Glomerular visceral epithelial cell (primary cell): ENCODE results near the gene MCTP1.
A peak's percentile ranks its signal among the peaks of the same experiment; 100 is the strongest.
"Not testable (repeated sequence)": the region's sequence is repeated elsewhere in the genome, so short reads cannot be mapped to it uniquely, and the experiment has no call there.

Source experiments
- DNase-seq: peaks from one replicate; pipeline ENCODE4 v3.0.0-alpha.2; 2016; ENCODE audit errors: extremely low spot score

The MCTP1 gene

DNA sequence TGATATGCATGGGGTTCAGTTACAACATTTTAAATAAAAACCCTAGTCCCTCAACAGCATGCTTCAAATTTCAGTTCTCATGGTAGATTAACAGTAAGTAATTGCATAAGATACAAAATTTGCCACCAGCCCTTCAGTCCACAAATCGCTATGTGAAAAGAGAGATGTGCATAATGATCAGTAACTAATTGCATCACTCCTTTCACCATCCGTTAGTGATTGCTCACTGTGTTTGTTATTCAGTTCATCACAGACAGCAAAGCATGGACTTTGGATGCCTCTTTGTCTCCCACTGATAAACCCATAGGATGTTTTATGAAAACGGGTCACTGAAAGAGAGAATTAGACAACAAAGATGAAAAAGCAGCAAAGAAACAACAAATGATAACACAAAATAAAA, 103.2 kb downstream of the MCTP1 start:
- DNase-seq: no peak

DNA sequence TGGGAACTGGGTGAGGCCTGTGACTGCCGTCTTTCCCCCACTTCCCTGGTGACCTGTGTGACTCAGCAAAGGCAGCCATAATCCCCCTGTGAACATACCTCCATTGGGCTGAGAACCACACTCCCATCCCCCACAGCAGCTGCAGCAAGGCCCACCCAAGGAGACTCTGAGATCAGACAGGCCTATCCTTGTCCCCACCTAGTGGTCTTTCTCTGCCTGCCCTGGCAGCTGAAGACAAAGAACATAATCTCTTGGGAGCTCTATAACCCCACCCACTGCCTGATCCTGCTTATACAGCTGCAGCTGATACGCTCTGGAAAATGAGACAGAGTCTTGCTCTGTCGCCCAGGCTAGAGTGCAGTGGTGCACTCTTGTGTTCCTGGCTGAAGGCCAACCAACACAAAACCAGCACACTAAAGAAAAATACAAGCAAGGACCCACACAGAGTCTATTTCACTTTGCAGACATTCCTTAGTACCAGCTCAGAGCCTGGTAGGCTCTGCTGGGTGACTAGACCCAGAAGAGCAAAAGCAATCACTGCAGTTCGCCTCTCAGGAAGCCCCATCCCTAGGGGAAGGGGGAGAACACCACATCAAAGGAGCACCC, 106.7 kb downstream of the MCTP1 start:
- DNase-seq: peak; percentile 99

DNA sequence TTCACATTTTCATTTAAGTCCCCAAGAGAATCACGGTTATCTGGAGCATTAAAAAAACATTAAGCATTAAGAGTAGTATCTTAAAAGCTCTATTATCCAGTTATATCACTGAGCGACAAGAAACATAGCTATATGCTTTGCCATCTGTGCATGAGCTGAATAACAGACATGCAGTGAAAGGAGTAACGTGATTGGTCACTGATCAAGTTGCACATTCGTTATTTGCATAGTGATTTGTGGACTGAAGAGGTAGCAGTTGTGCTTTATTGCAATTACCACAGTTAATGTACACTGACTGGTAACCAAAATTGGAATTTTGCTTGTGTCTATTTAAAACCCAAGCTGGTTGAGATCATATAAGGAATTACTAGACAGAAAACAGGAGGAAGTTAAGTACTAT, 107.4 kb downstream of the MCTP1 start:
- no peak for DNase-seq

DNA sequence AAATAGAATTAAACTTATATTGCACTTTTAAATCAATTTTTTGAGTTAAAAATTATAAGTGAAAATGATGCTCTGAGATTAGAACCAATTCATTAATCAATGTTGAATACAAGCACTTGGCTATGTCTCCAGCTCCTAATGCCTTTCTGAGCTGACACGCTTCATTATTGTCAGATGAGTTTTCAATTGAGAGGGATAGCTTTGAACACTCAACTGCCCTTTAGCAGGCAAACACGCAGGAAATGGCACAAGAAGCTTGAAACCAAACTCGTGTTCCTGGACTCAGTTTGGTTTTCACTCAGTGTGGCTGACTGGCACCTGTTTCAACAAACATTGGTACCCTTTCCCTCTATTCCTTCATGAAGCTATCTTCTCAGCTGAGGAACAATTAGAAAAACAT, 109.8 kb downstream of the MCTP1 start:
- no peak for DNase-seq

DNA sequence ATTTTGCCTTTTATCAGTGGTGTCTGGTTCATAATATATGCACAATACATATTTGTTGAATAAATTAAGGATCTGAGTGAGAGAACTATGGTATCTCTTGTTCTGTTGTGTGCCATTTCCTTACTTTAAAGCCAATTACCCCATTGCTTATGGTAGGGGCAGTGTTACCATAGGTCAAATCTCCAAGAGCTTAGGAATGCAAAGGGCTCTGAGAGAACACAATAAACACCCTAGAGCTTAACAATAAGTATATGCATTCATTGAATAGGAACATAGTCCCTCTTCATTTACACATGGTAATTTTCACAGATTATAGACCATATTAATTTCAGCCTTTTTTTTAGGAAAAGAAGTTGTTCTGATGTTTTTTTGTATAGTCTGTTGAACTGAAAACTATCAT, 112.2 kb downstream of the MCTP1 start:
- DNase-seq: no peak

DNA sequence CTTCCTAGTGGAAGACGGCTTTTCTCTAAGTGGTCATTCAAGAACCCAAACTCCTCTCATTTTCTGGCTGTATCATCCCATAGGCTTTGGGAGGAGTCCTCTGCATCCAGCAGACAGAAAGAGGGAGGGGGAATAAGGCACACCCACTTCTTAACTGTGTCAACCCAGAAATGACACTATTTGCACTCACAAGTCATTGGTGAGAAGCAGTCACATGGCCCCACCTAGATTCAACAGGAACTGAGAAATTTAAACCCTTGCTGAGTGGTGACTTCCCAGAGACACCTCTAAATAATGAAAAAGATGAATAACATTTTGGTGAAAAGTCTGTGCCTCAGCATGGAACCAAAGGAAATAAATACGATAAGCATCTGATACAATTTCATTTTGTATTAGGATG, 120.0 kb downstream of the MCTP1 start:
- no peak for DNase-seq

DNA sequence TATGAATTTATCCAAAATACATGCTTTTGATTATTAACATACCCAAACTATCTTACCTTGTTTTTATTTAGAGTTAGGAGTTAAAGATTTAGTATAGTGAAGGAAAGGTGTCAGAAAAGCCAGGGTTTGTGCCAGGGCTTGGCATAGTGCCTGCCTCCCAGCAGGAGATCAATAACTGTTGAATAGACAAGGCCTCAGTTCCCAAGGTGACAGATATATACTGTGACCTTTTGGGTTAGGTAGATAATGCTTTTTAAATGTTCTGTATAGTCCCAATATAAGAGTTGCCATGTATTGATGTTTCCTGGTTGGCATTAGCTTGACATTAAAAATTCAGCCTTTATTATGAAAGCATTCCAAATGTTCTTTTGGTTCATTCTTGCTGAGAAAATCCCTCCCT, 121.8 kb downstream of the MCTP1 start:
- no peak for DNase-seq

DNA sequence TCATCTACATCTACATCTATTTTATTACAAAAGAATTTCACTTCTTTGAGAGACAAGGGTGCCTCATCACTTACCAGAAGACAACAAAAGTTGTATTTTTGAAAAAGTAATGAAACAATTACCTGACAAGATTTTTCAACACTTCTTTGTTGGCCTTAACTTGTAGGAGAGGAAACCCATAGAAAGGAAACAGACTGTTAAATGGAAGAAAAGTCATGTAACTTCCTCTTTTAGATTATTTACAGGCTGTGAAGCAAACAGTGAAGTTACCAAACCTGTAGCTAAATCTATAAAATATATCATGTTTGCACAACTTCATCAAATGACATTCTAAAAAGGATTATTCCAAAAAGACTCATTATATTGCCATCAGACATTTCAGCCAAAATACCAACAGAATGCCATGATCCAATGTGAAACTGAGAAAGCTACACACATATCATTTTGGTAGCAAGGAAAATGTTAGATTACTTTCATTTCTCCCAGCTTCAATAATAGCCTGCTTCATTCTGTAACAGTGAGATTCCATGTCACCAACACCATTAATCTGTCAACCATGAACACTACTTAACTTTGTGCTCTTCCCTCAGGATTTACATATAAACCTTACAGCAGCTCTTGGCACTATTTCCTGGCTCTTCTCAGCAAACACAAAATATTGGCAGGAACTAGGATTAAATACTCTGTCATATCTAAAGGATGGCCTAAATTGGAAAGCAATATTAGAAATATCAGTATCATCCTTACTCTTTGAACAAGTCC, 122.5 kb downstream of the MCTP1 start:
- DNase-seq: peak; percentile 4

DNA sequence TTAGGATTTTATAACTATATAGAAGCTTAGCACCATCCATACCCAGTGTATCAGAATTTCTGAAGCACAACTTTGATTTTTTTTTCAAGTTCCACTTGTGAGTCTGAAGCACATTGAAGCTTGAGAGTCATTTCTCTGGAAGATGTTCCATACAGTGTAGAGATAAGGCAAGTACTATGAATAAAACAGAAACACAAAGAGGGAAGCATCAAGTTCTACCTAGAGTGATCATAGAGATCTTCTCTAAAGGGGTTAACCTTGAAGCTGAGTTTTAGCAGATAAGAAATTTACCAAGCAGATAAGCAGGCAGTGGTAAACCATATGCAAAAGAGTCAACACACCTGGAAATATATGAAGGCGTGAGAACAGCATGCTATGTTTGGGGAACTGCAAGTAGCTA, 125.3 kb downstream of the MCTP1 start:
- DNase-seq: no peak

DNA sequence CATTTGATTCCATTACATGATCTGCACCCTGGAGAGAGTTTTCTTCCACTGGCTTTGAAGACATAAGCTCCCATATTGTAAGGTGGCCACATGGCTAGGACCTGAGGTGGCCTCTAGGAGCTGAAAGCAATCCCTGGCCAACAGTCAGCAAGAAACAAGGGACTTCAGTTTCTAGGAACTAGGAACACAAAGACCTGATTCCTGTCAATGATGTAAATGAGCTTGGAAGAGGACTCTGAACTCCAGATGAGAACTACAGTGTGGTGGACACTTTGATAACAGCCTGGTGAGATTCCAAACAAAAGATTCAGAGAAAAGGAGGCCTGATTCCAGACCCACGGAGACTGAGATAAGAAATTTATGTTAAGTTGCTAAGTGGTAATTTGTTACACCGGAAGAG, 129.0 kb downstream of the MCTP1 start:
- DNase-seq: no peak

DNA sequence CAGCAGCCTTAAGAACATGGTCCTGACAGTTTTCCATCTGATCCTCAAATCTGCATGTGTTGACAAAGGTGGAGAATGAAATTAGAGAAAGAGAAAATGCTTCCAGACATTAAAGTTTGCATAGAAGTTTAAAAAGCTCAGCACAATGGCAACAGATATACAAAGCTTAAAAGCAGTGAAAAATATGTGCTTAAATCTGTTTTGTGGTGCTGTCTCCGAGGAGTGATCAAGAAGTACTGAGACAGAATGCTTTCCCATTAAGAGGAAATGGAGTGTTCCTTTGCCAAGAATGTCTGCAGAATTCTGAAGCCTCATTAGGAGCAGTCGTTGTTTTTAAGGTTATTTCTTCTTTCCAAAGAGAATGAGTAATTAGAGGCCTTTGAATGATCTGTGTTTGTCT, 131.4 kb downstream of the MCTP1 start:
- DNase-seq: no peak

DNA sequence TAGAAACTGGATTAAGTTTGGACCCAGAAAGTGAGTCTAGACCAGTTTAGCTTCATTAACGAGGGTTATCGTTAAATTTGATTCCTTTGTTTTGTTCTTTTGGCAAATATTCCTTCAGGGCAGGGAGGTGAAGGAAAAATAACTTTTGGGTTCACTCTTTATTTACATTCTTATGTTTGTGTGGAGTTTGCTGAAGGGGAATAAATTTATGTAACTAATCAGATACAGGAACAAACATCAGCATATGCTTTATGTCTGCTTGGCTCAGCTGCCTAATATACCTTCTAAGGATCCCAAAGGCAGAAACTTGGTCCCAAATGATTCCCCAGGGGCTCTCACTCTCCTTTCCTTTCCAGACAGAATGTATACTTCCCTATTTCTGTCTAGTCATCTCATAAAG, 132.4 kb downstream of the MCTP1 start:
- DNase-seq: no peak

DNA sequence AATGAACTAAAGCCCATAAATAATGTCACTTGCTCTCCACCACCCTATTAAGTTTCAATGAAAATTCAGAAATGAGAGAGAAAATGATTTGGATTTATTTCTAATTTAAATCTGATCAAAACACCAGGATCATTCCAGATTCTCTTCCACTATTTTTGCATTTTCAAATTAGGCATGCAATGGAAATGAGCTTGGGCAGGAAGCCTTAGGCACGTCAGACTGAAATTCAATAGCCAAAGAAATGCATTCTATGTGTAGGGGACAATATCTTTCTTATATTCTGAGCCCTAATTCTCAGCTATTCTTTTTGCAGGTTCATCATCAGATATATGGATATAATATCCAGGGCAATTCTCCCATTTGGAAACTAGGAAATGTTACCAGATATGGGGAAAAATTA, 132.8 kb downstream of the MCTP1 start:
- no peak for DNase-seq

DNA sequence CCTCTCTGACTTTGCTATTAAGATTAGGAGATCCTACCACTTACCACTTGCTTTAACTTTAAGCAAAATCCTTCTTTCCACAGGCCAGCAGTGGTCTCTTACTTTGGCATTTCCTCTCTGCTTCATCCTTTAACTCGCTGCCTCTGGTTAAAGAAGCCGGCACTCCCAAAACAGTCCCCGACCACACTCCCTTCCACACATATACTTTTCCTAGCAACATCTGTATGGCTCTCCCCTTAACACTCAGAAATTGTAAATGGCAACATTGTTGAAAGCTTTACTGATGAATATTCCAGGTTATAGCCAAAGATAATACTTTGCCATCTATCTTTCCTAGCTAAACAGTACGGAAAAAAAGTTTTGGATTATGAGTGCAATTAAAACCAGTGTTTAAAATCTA, 133.2 kb downstream of the MCTP1 start:
- no peak for DNase-seq

DNA sequence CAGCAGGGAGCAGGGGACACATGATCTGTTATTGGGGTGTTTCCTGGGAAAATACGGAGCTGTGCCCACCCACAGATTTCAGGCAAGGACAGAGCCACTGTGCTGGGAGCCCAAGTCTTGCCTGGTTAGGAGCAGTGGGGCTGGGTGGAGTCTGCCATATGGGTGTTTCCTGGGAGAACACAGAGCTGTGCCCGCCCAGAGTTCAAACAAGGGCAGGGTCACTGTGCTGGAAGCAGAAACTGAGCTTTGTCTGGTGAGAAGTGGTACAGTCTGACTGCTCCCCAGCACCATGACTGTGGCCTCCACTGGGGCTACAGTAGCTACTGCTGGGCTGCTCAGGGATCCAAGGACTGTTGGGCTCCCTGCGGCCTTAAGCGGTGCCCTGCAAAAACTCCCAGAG, 135.5 kb downstream of the MCTP1 start:
- no peak for DNase-seq

DNA sequence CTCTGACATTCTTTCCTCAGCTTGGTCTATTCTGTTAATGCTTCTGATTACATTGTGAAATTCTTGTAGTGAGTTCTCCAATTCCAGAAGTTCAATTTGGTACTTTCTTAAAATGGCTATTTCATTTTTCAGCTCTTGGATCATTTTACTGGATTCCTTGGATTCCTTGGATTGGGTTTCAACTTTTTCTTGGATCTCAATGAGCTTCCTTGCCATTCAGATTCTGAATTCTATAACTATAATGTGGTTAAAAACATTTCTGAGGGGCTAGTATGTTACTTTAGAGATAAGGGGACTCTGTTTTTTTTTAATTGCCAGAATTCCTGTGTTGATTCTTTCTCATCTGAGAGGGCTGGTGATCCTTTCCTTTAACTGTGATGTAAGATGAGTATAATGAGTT, 136.4 kb downstream of the MCTP1 start:
- no peak for DNase-seq

DNA sequence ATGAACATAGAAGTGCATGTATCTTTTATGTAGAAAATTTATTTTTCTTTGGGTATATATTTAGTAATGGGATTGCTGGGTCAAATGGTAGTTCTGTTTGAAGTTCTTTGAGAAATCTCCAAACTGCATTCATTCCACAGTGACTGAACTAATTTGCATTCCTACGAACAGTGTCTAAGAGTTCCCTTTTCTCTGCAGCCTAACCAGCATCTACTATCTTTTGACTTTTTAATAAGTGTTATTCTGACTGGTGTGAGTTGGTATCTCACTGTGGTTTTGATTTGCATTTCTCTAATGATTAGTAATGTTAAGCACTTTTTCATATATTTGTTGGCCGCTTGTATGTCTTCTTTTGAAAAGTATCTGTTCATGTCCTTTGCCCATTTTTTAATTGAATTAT, 141.0 kb downstream of the MCTP1 start:
- DNase-seq: not testable (repeated sequence)

DNA sequence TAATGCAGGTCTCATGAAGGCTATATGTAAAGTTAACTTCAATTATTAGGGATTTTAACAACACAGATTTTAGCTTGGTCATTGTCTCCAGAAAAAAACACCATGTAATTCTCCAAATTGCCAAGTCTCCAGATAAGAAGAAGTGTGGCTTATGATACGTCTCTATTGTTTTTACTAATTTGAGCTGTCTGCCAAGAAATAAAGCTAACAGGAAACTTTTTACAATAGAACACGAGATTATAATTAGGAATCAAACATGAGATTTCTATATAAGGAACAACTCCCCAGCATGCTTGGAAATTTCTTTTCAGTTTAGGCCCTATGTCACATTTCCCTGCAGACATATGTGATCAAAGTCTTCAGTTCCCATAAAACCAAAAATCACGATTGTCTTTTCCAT, 142.7 kb downstream of the MCTP1 start:
- no peak for DNase-seq

DNA sequence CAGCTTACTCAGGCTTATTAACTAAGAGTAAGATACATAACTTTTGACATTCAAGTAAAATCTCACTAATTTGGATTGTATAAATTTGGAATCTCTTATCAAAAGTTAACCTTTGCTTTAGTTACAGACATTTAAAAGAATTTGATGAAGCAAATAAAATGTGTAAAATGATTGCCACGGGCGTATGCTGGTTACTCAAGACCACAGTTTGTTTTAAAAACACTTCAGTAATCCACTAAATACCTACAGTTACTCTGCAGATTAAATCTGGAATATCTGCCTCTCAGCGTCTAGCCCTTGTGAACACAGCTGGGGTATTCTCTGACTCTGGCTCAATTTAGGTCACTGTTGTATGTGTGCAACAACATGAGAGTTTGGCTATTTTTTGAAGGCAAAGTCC, 143.8 kb downstream of the MCTP1 start:
- DNase-seq: no peak

DNA sequence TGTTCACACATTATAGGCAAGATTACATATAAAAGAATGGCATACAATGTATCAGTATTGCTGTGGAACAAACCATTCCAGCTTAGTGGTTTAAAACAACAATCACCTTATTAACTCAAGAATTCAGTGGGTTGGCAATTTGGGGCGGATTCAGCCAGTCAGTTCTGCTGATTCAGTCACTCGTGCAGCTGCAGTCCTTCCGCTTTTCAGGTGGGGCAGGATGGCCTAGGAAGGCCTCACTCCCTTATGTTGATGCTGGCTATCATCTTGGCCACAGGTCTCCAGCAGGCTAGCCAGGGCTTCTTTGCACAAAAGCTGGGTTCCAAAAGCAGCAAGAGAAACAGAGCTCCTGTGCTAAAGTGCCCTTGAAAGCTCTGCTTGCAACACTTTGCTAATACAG, 150.6 kb downstream of the MCTP1 start:
- DNase-seq: no peak

DNA sequence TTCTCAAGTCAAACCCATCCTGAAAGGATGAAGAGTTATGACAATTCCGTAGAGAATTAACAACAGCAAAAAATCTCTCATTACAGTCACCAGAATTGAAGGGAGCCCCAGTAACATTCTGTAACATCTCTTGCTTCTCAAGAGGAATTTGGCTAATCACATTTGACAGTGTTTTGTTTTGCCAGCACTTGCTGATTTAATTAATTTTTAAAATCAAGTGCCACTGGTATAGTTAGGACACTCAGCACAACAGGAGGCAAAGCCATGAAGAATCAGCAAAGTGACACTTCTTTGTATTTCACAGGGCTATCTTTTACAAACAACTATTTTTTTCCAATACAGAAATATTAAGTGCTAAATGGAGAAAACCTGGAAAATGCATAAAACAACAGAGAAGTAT, 152.8 kb downstream of the MCTP1 start:
- no peak for DNase-seq

DNA sequence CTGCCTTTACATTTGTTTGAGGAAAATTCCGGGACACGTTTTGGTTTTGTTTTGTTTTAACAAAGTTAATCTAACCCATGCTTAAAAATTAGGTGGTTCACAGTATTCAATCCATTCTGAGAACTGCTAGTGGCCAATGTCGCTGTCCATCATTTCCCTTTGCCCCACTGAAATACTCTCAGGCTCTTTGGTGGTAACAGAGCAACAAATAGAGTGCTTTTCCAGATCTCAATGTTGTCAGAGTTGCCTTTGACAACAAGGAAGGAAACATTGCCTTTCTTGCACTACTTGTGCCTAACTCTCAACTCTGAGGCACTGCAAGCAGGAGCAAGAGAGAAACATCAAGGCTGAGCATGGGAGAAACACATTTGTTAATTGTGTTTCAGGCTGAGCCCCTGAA, 154.0 kb downstream of the MCTP1 start:
- DNase-seq: no peak

DNA sequence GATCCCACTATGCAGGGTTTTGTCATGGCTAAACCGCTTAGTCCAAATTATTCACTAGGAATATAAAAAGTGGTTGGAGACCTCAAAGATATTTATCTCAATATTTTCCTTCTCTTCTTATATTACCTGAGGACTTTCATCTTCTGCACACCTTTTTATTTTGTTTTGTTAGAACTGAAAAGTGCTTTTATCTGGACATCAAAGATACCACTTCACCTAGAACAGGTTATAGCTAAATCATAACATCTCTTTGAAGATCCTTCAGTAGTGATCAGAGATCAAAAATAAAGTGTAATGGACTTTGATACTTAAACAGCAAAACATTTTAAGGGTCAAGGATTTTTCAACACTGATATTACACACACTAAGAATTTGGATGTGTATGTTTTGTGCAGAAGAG, 160.2 kb downstream of the MCTP1 start:
- DNase-seq: no peak

DNA sequence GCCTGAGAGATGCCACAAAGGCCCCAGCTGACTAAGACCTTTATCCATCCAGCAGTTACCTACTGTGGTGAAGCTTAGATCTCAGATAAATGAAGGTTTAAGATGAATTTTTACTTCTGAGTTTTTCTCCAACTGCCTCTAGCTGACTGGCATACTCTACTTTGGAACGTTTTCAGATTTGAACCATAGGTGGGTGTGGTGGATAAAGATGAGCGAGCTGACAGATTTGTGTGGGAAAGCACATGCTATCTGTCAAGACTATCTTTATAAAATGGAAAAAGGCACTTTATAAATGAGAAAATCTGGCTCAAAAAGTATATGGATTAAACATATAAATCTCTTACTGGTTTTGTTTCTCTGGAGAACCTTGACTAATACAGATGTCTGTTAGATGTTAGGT, 160.8 kb downstream of the MCTP1 start:
- DNase-seq: no peak
